HCT116 (cell line): ENCODE data around the gene SDCBP2. TPM values are rescaled to one million over a fixed set of nuclear protein-coding genes. Genes with fewer than 3 reads are reported as not detected.

Experiments
- ATAC-seq: fragments of 200-7000 bp; cut with Tn5 transposase; 2 replicates; pipeline ENCODE4 v1.9.1; 2020; ENCODE audit warnings: mild to moderate bottlenecking, moderate library complexity
- BruUV-seq: library from RNA; stranded (reverse); fragments of 400-500 nt; replicated peaks from 2 replicates; lab custom pipeline; 2021; lab: Mats Ljungman, UMichigan
- CTCF ChIA-PET: fragments of 300-600 bp; sonication (Branson Sonifier 250); formaldehyde crosslinking; loops from one replicate; lab custom pipeline; 2021; ENCODE audit warnings: antibody characterized with exemption; lab: Charles Lee
- POLR2A ChIA-PET: fragments of 300-600, 350-600 bp; sonication (Branson Sonifier 250); formaldehyde crosslinking; loops from one replicate; lab custom pipeline; 2021; ENCODE audit warnings: antibody characterized with exemption; lab: Charles Lee
- RAD21 ChIA-PET, 2 experiments: fragments of 300-600 bp; sonication (Branson Sonifier 250); formaldehyde crosslinking; loops; one replicate each; lab custom pipeline; 2023; ENCODE audit warnings: low total read pairs in 2 of 2; ENCODE audit not compliant: uncharacterized antibody in 2 of 2, unreplicated experiment in 2 of 2, low non-redundant PET in 1 of 2; lab: Charles Lee
- DNase-seq: peaks from one replicate; pipeline ENCODE4 v3.0.0-alpha.2; 2010; ENCODE audit warnings: low read depth, low spot score
- H2AFZ ChIP-seq: fragments of 200-600 bp; shearing (Covaris generic), sonication (generic); 2 replicates; pipeline ENCODE4 v1.6.1; 2017; ENCODE audit warnings: low read depth, mixed run types, mixed read lengths, antibody characterized with exemption, low read length; ENCODE audit not compliant: poor library complexity, severe bottlenecking
- H3K27ac ChIP-seq: 2 replicates; pipeline ENCODE4 v1.5.1; 2012; ENCODE audit warnings: low read depth, low read length
- H3K27me3 ChIP-seq: fragments of 200-600 bp; sonication (generic); 2 replicates; pipeline ENCODE4 v1.6.1; 2016; ENCODE audit warnings: mixed run types, low read length, mixed read lengths; ENCODE audit not compliant: insufficient read depth
- H3K36me3 ChIP-seq, 2 experiments: fragments of 200-500 bp in 1 of 2; fragments of 200-600 bp in 1 of 2; sonication (Bioruptor generic) in 1 of 2; sonication (generic) in 1 of 2; 2 replicates each; pipeline versions ENCODE4 v1.5.1 to v1.6.1; 2014 to 2016; ENCODE audit warnings: low read length in 2 of 2, inconsistent platforms in 1 of 2, mixed read lengths in 1 of 2, mixed run types in 1 of 2; ENCODE audit not compliant: insufficient read depth in 2 of 2, control insufficient read depth in 1 of 2
- H3K4me1 ChIP-seq, 2 experiments: fragments of 200-600 bp in 1 of 2; sonication (generic) in 1 of 2; 2 replicates each; pipeline versions ENCODE4 v1.5.1 to v1.6.1; 2012 to 2017; ENCODE audit warnings: low read length in 2 of 2, inconsistent platforms in 1 of 2, mild to moderate bottlenecking in 1 of 2, mixed read lengths in 1 of 2, mixed run types in 1 of 2, moderate library complexity in 1 of 2; ENCODE audit not compliant: insufficient read depth in 2 of 2, control insufficient read depth in 1 of 2
- H3K4me2 ChIP-seq: fragments of 200-600 bp; sonication (generic); 2 replicates; pipeline ENCODE4 v1.6.1; 2017; ENCODE audit warnings: mixed run types, low read length, mixed read lengths
- H3K4me3 ChIP-seq, 2 experiments: fragments of 200-600 bp in 1 of 2; sonication (generic) in 1 of 2; replicated peaks in 1 of 2; 2 replicates each; pipeline ENCODE4 v1.5.1; 2011 to 2016; ENCODE audit warnings: low read length in 2 of 2, control low read depth in 1 of 2, low read depth in 1 of 2, mild to moderate bottlenecking in 1 of 2, mixed read lengths in 1 of 2, mixed run types in 1 of 2
- H3K79me2 ChIP-seq: fragments of 200-600 bp; sonication (generic); 2 replicates; pipeline ENCODE4 v1.6.1; 2017; ENCODE audit warnings: mild to moderate bottlenecking, mixed run types, low read length, moderate library complexity, mixed read lengths; ENCODE audit not compliant: insufficient read depth
- H3K9ac ChIP-seq: fragments of 200-600 bp; sonication (generic); 2 replicates; pipeline ENCODE4 v1.6.1; 2016; ENCODE audit warnings: low read length, mixed read lengths
- H3K9me2 ChIP-seq: fragments of 200-600 bp; sonication (generic), shearing (Covaris generic); 2 replicates; pipeline ENCODE4 v1.6.1; 2017; ENCODE audit warnings: mixed run types, mild to moderate bottlenecking, moderate library complexity; ENCODE audit not compliant: insufficient read depth
- H3K9me3 ChIP-seq, 2 experiments: fragments of 200-500 bp in 1 of 2; fragments of 200-600 bp in 1 of 2; sonication (Bioruptor generic) in 1 of 2; sonication (generic) in 1 of 2; 2 replicates each; pipeline ENCODE4 v1.6.1; 2014 to 2017; ENCODE audit warnings: low read length in 2 of 2, mixed read lengths in 2 of 2, inconsistent platforms in 1 of 2, low read depth in 1 of 2, mild to moderate bottlenecking in 1 of 2, mixed run types in 1 of 2, moderate library complexity in 1 of 2; ENCODE audit not compliant: control insufficient read depth in 1 of 2, insufficient read depth in 1 of 2
- H4K20me1 ChIP-seq: fragments of 200-600 bp; sonication (generic), shearing (Covaris generic); 2 replicates; pipeline ENCODE4 v1.6.1; 2017; ENCODE audit warnings: mixed run types, mild to moderate bottlenecking, moderate library complexity; ENCODE audit not compliant: insufficient read depth
- CEBPB ChIP-seq: IDR thresholded peaks from 2 replicates; pipeline ENCODE4 v1.6.1; 2012; ENCODE audit warnings: low read depth
- ELF1 ChIP-seq: IDR thresholded peaks from 2 replicates; pipeline ENCODE4 v1.6.1; 2012; ENCODE audit warnings: low read depth, borderline replicate concordance
- EZH2 ChIP-seq: fragments of 200-600 bp; sonication (generic); IDR thresholded peaks from 2 replicates; pipeline ENCODE4 v1.6.1; 2017; ENCODE audit warnings: antibody characterized with exemption, mixed run types
- JUND ChIP-seq: IDR thresholded peaks from 2 replicates; pipeline ENCODE4 v1.6.1; 2012
- POLR2A ChIP-seq: IDR thresholded peaks from 2 replicates; pipeline ENCODE4 v1.7.0; 2011; ENCODE audit warnings: borderline replicate concordance; ENCODE audit not compliant: insufficient read depth, insufficient read length; ENCODE audit errors: extremely low read depth
- POLR2AphosphoS5 ChIP-seq: IDR thresholded peaks from 2 replicates; pipeline ENCODE4 v1.6.1; 2011; ENCODE audit warnings: mild to moderate bottlenecking, low read depth, low read length, moderate library complexity
- RAD21 ChIP-seq: IDR thresholded peaks from 2 replicates; pipeline ENCODE4 v1.6.1; 2012; ENCODE audit warnings: low read depth, mild to moderate bottlenecking
- TCF7L2 ChIP-seq: IDR thresholded peaks from 2 replicates; pipeline ENCODE4 v1.7.0; 2011; ENCODE audit warnings: borderline replicate concordance, inconsistent platforms; ENCODE audit not compliant: insufficient read depth, insufficient read length; ENCODE audit errors: extremely low read depth
- intact Hi-C: fragments of 100-400 bp; cut with micrococcal nuclease; formaldehyde crosslinking; loops from 2 replicates; pipeline ENCODE4 v1.10.0; 2022
- total RNA-seq: library from RNA; stranded (reverse); gene quantifications from one replicate; pipeline ENCODE4 v1.2.1, GENCODE V29; 2021; ENCODE audit not compliant: unreplicated experiment
- TF ChIP-seq, protein P1 (sequence below): IDR thresholded peaks from 2 replicates; pipeline ENCODE4 v1.6.1; 2012; ENCODE audit warnings: low read depth
- TF ChIP-seq, protein P2 (sequence below), 3 experiments: fragments of 200-600 bp in 1 of 3; sonication (generic) in 1 of 3; IDR thresholded peaks in 2 of 3; conservative IDR thresholded peaks in 1 of 3; 2 replicates each; pipeline ENCODE4 v1.5.1; 2012 to 2017; ENCODE audit warnings: low read depth in 2 of 3, low read length in 2 of 3, antibody characterized with exemption in 1 of 3, borderline replicate concordance in 1 of 3, control low read depth in 1 of 3, mild to moderate bottlenecking in 1 of 3, mixed read lengths in 1 of 3, mixed run types in 1 of 3, moderate library complexity in 1 of 3; ENCODE audit not compliant: insufficient read depth in 1 of 3
- TF ChIP-seq, protein P3 (sequence below): IDR thresholded peaks from 2 replicates; pipeline ENCODE4 v1.6.1; 2011; ENCODE audit warnings: mild to moderate bottlenecking, low read length, moderate library complexity; ENCODE audit not compliant: insufficient replicate concordance; ENCODE audit errors: extremely low read depth

SDCBP2 gene
- total RNA-seq, 1 experiment from 2014 or later: 3.4 TPM

DNA sequence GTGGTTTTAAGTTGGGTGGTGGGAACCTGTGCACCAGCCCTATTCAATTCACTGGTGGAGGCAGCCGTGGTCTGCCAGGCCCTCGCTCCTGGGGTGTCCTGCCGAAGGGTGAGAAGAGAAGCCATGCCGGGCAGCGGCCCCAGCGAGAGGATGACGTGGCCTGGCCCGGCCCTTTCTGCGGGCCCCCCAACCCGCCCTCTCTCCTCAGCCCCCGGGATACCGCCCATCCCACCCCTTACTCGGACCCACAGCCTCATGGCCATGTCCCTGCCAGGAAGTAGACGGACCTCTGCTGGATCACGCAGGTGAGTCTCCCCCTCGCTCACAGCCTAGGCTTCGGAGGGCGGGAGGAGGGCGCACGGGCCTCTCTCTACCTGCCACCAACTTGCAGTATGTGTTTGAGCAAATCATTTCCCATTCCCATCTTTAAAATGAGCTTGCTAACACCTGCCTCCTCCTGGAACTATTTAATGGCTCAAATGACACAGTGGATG is 32.8 kb downstream of the SDCBP2 start (continued):
- TF ChIP-seq, protein P1, sequence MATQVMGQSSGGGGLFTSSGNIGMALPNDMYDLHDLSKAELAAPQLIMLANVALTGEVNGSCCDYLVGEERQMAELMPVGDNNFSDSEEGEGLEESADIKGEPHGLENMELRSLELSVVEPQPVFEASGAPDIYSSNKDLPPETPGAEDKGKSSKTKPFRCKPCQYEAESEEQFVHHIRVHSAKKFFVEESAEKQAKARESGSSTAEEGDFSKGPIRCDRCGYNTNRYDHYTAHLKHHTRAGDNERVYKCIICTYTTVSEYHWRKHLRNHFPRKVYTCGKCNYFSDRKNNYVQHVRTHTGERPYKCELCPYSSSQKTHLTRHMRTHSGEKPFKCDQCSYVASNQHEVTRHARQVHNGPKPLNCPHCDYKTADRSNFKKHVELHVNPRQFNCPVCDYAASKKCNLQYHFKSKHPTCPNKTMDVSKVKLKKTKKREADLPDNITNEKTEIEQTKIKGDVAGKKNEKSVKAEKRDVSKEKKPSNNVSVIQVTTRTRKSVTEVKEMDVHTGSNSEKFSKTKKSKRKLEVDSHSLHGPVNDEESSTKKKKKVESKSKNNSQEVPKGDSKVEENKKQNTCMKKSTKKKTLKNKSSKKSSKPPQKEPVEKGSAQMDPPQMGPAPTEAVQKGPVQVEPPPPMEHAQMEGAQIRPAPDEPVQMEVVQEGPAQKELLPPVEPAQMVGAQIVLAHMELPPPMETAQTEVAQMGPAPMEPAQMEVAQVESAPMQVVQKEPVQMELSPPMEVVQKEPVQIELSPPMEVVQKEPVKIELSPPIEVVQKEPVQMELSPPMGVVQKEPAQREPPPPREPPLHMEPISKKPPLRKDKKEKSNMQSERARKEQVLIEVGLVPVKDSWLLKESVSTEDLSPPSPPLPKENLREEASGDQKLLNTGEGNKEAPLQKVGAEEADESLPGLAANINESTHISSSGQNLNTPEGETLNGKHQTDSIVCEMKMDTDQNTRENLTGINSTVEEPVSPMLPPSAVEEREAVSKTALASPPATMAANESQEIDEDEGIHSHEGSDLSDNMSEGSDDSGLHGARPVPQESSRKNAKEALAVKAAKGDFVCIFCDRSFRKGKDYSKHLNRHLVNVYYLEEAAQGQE: no peak
- TF ChIP-seq JUND (no peak), RAD21 (no peak), POLR2A (no peak), ELF1 (no peak)

DNA sequence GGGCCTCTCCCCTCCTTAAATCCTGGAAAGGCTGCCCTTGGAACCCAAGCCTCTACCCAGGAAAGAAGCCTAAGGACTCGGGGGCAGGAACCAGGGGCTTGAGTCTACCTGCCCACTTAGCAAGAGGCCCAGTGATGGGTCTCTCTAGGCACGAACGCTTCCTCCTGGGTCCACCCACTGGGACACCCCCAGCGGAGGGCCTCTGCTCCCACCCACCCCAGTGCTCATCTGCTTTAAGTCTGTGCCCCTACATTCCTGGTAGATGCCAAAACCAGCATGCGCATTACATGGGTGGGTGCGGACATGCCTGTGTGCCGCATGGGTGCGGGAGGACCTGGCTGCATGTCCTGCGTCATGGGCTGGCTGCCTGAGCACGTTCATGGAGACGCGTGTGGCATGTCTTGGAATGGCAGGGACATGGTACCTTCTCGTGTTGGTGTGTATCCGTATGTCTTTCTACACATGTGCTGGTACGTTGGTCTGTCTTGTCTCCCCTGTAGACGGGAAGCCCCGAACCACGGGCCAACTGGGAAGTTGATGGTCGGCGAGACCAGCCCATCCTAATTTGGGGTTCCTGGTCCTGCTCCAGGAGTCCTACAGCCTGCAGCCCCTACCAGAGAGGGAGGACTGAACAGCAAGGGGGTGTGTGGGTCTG is 33.5 kb downstream of the SDCBP2 start:
- no peak for TF ChIP-seq EZH2
- no peak for TF ChIP-seq TCF7L2
- no peak for TF ChIP-seq POLR2AphosphoS5
- TF ChIP-seq, protein P2, sequence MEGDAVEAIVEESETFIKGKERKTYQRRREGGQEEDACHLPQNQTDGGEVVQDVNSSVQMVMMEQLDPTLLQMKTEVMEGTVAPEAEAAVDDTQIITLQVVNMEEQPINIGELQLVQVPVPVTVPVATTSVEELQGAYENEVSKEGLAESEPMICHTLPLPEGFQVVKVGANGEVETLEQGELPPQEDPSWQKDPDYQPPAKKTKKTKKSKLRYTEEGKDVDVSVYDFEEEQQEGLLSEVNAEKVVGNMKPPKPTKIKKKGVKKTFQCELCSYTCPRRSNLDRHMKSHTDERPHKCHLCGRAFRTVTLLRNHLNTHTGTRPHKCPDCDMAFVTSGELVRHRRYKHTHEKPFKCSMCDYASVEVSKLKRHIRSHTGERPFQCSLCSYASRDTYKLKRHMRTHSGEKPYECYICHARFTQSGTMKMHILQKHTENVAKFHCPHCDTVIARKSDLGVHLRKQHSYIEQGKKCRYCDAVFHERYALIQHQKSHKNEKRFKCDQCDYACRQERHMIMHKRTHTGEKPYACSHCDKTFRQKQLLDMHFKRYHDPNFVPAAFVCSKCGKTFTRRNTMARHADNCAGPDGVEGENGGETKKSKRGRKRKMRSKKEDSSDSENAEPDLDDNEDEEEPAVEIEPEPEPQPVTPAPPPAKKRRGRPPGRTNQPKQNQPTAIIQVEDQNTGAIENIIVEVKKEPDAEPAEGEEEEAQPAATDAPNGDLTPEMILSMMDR (IDR thresholded peaks at IDR 0.05 in 2 of 3, conservative IDR thresholded peaks at IDR 0.05 in 1 of 3; ENCODE audit: borderline replicate concordance in 1 of 3, insufficient read depth in 1 of 3, low read depth in 2 of 3, low read length in 2 of 3): no peak
- no peak for TF ChIP-seq RAD21
- TF ChIP-seq CEBPB: no peak
- TF ChIP-seq POLR2A: no peak
- no peak for TF ChIP-seq ELF1
- TF ChIP-seq, protein P3, sequence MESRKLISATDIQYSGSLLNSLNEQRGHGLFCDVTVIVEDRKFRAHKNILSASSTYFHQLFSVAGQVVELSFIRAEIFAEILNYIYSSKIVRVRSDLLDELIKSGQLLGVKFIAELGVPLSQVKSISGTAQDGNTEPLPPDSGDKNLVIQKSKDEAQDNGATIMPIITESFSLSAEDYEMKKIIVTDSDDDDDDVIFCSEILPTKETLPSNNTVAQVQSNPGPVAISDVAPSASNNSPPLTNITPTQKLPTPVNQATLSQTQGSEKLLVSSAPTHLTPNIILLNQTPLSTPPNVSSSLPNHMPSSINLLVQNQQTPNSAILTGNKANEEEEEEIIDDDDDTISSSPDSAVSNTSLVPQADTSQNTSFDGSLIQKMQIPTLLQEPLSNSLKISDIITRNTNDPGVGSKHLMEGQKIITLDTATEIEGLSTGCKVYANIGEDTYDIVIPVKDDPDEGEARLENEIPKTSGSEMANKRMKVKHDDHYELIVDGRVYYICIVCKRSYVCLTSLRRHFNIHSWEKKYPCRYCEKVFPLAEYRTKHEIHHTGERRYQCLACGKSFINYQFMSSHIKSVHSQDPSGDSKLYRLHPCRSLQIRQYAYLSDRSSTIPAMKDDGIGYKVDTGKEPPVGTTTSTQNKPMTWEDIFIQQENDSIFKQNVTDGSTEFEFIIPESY: no peak
- TF ChIP-seq, all 23 proteins: peak for 0
- Histone ChIP-seq H3K9me2 (no peaks in the 10 kb centered on the region), H3K36me3 (no peaks in the 10 kb centered on the region), H3K9ac (no peak overlapping the region), H3K9me3 (no peaks in the 10 kb centered on the region), H3K27ac (no peak overlapping the region), H3K27me3 (no peaks in the 10 kb centered on the region), H2AFZ (no peak overlapping the region), H4K20me1 (no peaks in the 10 kb centered on the region), H3K79me2 (no peaks in the 10 kb centered on the region), H3K4me1 (peaks cover under 1% of the 10 kb centered on the region in 2 experiments; a peak in 3 of 4 replicates), H3K4me3 (no peak overlapping the region), H3K4me2 (no peak overlapping the region)
- POLR2A ChIA-PET: no interaction called here
- intact Hi-C loops: no loop called here
- RAD21 ChIA-PET: no interaction called here
- no TSS peak for BruUV-seq
- no peak for DNase-seq
- no peak for ATAC-seq
- CTCF ChIA-PET: no interaction called here
